GM19463 (cell line): ENCODE results near the gene CDK6.

Experiments used
- ATAC-seq: cut with Tn5 transposase; IDR thresholded peaks from one replicate; pipeline ENCODE4 v1.9.1; 2021; ENCODE audit warnings: mild to moderate bottlenecking, moderate library complexity; ENCODE audit not compliant: unreplicated experiment

CDK6 gene

DNA sequence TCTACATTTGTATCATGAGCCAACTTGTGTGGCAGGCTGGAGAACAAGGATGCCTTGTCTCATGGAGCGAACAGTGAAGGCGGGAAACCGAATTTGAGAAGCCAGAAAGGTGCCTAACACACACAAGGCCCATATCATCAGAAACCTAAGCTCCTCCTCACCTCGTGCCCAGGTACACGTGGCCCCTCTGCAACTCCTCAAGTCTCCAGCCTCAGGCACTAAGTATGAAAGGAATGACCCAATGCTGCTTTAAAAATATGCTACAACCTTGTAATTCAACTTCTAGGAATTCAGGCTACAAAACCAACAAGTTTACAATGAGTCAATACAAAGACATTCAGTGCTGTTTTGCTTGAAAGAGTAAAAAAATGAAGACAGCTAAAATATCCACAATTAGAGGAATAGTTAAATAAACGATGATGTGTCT, 95.7 kb downstream of the CDK6 start:
- ATAC-seq: no peak

DNA sequence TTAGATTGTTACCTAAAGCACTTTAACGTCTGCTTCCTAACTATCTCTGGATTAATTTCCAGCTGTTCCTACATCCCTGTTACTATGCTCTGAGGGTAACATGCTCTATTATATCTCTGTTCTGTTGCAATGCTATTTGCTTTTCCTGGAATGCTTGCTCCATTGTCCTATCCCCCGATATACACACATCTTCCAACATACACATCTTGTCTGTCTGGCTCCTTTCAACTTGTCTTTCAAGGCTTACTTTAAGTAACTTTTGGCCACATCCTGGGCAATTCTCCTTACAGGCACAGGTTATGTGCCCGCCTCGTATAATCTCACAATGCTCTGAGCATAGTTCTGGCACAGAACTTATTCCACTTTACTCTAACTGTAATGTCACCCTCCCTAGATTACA, 96.2 kb downstream of the CDK6 start:
- no peak for ATAC-seq

DNA sequence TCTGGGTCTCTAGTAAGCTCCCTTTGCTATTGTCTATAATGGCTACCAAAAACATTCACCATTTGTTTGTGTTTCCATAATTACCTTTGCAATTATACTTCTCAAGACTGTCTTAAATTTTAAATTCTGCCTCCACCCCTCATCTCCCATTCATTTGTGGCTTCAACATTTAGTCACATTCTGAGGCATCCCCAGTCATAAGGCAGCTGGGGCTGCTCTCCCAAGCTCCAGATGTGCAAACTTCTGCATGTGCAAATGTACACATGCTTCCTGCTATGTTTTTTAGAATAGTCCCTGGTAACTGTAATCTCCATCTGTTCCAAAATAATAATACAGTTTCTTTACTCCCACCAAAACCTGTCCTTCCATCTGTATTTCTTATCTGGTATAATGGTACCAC, 97.3 kb downstream of the CDK6 start:
- no peak for ATAC-seq

DNA sequence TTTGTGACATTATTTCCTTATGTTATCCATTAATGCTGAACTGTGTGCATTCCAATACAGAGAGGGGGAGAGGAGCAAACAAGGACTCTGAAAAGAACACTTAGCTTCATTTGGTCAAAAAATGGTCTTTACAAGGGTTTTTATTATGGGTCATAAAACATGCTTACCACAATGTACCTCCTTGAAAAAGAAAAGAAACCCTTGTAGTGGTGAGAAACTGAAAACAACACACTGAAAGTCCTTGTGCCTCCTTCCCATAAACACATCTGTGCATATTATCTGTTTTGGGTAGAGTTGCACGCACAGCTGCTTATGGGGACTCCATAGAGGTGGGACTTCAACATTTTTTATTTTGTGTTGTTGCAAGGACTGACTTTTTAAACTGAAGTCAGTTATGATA, 98.7 kb downstream of the CDK6 start:
- ATAC-seq: peak; percentile 92

DNA sequence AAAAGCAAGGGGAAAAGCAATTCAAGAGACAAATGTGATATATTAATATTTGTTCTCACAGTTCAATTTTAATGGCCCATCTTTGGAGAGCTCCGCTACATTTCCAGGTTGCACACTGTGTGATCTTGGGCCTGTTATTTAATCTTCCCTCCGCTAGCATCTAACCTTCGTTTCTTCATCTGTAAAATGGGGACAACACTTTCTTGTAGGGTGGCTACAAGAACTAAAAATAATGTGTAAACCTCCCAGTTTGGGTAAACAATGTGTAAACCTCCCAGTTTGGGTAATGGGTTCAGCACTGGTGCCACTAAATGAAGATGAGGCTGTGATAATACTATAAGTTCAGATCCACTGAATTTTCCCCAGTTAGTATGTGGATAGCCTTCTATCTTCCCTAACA, 99.5 kb downstream of the CDK6 start:
- ATAC-seq: no peak

DNA sequence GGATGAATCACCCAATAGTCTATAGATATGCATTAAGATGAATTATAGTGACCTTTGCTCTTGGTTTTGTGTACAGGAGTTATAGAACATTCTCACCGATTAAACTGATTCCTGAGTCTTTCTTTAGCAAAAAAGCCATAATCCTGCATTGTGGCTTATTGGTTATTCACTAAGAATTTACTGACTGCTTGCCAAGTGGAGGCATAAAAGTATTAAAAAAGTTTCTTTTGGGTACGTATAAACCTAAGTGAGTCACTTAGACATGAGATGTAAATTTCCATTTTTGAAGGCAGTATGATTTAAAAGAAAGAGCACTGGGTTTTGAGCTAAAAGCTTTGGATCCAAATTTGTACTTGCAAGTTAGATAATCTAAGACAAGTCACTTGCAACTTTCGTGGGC, 100.7 kb downstream of the CDK6 start:
- ATAC-seq: no peak

DNA sequence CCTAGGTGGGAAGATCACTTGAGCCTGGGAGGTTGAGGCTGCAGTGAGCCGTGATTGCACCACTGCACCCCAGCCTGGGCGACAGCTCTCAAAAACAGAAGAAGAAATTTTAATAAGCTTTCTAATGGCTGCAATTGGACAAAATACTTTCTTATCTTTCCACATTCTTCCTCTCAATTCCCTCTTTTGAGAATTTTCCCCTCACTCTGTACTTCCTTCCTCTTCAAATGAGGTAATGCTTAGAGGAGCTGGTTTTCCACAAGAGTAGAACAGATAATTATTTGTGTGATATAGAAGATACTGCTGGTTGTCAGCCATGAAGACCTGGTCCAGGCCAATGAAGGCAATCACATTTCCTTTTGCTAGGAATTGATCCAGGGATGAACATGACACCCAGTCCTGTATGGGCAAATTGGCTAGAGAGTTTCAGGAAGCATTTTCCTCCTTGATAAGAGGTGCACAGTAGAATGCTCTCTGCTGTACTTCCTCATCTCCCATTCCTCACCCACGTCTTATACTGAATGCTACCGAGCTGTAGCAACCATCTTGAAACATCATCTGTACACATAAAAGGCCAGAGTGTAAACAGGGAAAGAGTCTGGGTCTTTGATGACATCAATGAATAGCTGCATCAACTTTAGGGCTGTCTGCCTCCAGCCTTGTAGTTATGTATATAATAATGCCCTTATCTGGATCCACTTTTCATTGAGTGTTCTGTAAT, 103.9 kb downstream of the CDK6 start:
- no peak for ATAC-seq

DNA sequence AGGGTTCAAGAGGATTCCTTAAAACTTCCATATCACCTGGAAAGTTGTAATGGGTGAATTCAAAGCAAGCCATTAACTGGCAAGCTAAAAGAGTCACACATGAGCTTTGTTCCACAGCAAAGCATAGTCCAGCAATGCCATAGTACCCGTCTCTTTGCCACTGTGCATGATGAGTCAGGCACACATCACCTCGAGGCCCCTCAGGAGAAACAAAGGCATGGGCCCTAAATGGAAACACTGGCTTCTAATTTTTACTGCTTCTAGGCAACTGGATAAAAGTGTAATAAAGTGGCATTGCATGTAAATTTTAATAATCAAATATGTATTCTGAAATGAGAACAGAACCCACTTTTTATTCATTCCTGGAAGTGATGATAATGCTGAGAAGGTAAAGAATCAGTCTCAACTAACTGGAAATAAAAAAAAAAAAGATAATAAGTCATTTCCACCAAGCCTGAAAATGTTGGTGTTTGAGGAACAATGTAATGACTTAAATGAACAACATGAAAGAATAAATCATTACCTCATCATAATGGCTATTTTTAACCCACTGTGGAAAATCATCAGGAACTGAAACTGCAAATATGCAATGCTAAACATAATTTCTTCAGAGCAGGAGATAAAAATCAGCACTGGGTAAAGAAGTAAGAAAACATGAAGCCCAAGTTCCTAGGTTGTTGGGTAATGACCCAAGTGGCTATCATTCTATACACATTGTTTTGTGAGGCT, 104.9 kb downstream of the CDK6 start:
- peak; percentile 46 for ATAC-seq

DNA sequence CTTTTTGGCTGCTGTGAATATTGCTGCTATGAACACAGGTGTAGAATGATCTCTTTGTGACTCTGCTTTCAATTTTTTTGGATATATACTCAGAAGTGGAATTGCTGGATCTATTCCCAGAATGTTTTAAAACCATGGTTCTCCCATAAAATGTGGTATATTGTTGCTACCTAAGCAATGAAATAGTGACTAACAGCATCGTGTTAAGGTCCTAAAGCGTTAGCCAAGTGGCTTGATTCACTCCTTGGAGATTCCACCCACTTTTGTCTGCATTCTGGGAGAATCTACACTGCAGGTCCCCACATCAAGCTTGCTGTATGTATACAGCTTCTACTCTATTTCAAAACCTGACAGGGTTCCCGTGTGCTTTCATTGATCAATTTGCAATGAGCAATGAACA, 105.6 kb downstream of the CDK6 start:
- ATAC-seq: no peak

DNA sequence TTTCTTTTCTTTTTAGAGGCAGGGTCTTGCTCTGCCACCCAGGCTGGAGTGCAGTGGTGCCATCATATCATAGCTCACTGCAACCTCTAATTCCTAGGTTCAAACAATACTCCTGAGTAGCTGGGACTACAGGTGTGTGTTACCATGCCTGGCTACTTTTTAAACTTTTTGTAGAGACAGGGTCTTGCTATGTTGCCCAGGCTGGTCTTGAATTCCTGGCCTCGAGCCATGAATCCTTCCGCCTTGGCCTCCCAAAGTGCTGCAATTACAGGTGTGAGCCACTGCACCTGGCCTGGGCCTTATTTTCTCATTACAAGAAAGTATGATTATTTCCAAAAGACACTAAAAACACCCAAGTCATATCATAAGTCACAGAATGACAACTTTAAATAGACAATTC, 106.6 kb downstream of the CDK6 start:
- ATAC-seq: no peak

DNA sequence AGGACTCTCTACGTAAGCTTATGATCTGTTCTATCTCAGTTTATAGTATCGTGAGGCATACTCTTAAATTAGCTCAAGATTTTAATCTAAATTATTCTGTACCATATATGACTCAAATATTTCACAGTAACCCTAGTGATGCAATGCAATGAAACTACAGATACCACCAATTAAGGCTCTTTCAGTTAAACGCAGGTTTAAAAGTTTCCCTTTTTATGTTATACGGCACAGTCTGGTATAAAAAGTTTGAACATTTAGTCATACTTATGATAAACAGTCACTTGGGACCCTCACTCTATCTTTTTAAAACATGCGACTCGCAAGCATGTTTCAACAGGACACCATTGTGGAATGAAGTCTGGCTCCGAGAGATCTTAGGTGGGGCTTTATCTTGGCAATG, 107.2 kb downstream of the CDK6 start:
- ATAC-seq: no peak

DNA sequence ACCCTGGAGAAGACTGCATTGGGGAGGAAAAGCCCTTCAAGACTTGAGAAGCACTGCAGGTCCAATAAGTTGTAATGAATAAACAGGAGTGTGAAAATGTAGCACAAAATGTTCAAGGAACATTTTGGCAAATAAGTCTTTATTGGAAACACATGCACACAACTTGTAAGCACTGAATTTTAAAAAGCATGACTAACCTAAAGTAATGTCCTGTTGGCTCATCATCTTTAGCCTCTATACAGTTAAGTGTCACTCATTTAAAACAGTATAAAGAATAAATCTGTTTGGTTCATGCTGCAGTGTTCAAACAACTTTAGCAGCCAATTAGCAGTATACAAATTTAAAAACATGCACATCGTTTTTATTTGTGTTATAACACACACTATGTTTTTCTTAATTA, 108.6 kb downstream of the CDK6 start:
- no peak for ATAC-seq

DNA sequence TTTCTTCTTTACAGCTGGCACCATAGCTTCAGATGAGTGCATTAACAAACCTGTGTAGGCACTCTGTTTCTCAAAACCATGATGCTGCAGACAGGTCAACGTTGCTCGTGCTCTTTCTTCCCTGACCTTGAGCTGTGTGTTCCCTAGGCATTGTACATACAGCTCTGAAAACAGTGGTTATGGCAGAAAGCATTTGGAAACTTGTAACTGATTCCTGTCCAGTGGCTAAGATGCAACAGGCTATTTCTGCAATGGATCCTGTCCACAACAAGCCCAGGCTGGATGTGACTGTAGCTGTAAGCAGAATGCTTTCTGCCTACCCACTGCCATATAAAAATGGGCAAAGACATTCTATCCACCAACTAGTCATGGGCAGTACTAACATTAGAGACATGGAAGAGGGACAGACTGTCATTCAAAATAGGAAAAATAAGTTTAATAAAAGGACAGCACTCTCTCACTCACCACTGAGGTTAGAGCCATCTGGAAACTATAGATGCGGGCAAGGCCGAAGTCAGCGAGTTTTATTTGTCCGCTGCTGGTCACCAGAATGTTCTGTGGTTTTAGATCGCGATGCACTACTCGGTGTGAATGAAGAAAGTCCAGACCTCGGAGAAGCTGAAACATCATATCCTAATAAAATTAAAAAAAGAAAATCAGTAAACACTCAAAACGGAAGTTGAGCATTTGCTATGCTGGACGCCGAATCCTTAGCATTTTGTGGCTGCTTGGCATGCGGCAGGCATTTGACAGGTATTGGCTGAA, 111.0 kb downstream of the CDK6 start:
- ATAC-seq: no peak

DNA sequence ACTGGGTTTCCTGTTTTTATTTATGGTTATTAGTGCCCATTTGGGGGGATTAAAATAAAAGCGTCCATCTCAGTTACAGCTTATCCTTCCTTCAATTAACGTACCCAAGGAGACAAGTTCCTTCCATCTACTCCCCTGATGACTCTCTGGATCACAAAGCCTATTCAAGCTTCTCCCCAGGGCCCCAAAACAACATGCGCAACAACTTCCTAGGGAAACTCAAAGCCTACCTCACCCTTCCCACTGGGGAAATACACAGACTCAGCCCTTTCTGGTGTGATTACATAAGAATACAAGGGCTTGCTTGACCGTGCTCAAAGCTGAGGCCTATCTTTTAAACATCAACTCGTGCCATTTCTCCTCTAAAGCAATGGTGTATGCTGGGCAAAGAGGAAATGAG, 112.4 kb downstream of the CDK6 start:
- ATAC-seq: no peak

DNA sequence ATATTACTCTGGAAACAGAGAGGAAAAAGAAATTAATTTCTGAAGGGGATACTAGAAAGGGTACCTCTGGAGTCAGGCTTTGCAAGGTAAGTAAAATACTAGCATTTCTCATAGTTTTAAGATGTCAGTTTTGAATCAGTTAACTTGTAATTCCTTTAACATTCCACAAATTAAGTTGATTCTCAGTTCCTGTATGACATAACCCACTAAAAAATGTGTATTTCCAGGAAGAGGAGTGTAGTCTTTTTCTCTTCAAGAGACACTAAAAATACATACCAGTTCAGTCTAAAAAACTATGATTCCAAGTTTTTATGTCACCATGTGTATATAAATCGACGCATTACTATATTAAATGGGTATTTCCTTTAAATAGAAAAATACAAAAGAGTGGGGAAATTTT, 113.2 kb downstream of the CDK6 start:
- ATAC-seq: no peak

DNA sequence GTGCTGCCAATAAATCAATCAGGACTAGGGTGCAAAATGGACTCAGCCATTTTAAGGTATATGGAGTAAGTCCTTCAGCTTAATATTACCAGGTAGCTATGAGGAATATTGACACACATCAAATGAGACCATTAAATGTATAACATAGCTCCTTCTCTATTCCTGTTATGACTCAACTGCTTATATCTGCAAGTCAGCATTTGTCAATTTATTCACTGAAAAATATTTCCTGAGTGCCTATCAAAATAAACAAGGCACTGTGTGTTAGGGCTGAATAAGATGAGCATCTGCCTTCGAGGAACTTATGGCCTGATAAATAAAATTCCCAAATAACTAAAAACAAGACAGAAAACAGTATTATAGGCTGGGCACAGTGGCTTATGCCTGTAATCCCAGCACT, 113.8 kb downstream of the CDK6 start:
- ATAC-seq: no peak

DNA sequence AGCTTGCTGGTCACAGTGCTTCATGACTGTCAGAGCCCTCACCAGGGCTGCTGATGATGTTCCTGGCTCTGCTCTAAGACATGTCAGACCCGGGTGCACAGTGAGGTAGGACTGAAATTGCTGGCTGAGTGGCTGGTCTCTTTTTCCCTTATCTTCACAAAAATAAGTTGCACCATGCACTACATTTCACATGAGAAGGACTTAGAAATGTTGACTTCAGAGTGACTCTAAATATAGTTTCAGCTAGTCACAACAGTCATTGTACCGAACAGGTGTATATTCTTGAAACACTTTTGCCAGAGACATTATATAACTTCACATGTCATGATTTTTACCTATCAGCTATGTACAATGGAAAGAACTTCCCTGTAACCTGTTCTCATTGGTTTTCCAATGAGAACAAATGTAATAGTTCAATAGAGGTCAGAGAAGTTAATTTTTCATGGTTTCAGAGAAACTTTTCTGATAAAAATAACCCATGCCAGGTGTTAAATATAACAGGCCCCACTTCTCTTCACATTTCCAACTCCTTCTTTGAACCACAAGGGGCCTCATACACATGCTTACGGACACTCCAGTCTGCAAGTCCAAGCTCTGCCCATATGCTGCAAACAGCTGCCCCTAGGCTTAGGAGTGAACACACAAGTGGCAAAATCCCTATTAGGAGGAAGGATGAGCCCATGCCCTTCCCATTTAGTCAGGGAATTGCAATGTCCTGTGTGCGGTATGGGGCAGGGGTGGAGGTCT, 115.6 kb downstream of the CDK6 start:
- peak; percentile 47 for ATAC-seq

DNA sequence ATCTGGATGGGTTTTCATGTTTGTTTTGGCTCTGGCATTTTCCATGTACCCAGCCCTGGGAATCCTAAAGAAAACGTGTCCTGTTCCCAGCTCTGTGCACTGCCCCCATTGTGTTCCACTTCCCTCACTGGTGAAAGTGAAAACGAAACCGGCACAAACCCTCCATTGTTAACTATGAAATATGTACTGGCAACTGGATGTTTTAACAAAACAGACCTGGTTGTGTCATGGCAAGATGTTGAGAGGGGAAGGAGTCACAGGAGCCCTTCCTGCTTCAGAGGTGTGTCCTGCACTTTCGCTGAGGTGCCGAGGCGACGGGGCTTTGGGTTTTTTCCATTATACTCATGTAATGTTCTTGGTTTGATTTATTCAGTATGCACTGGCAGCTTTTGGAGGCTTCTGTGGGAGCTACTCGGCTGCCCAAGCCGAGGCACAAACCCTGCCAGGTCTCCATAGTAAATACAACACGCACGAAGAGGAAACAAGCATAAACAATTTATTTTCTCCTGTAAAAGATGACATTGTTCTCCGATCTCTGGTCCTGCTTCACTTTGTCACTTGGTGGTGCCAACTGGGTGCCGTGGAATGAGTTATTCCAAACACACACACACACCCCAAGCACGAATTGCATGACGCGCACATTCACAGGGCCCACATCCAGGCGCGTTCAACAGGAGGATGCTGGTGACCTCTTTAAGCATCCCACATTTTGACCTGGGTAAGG, 118.2 kb downstream of the CDK6 start:
- ATAC-seq: peak; percentile 51

DNA sequence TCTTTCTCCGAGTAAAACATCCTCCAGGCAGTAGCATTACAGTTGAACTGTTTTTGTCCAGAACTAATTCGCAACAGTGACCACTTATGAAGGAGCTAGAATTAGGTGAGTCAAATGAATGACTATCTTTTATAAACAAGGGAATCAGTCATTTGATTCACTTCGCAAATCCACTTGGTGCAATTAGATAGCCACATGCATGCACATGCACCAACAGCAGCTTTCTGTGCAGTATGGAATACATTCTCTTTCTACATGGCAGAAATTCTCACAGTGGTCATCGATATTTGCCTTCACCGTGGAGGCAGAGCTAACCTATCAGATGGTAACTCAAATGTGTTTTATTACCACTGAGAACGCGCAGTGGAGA, 118.8 kb downstream of the CDK6 start:
- peak; percentile 4 for ATAC-seq

DNA sequence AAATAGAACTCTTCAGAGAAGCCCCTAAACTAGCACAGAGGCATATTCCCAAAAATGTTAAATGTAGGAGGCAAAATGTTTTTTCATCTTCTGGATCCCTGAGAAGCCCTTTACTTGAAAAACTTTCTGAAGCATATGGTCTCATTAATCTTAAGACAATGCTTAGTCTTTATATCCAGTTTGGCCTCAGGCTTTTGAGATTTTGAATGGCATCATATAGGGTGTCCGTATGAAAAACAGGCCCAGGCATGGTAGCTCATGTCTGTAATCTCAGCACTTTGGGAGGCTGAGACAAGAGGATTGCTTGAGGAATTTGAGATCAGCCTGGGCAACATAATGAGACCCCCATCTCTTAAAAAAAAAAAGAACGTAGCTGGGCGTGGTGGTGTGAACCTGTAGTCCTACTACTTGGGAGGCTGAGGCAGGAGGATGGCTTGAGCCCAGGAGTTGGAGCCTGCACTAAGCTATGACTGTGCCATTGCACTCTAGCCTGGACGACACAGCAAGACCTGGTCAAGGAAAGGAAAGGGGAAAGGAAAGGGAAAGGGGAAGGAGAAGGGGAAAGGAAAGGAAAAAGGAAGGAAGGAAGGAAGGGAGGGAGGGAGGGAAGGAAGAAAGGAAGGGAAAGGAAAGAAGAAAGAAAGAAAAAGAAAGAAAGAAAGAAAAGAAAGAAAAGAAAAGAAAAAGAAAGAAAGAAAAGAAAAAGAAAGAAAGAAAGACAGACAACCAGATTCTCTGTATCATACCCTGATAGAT, 119.4 kb downstream of the CDK6 start:
- no peak for ATAC-seq
